HG03439 (cell line): ENCODE measurements around the gene ABRACL.

Experiments used
- ATAC-seq: cut with Tn5 transposase; IDR thresholded peaks from one replicate; pipeline ENCODE4 v1.9.1; 2021; ENCODE audit warnings: mild to moderate bottlenecking, moderate library complexity; ENCODE audit not compliant: unreplicated experiment

Gene ABRACL

GRCh38 chr6:139051396-139052060 is 23.0 kb downstream of the ABRACL start:
- no peak for ATAC-seq

GRCh38 chr6:139053382-139053781 is 24.8 kb downstream of the ABRACL start:
- ATAC-seq: no peak

- no peak for ATAC-seq
Observed at GRCh38 chr6:139054001-139054400, 25.5 kb downstream of the ABRACL start.

- ATAC-seq: no peak
Observed at GRCh38 chr6:139055709-139056108, 27.2 kb downstream of the ABRACL start.

- ATAC-seq: no peak
Observed at GRCh38 chr6:139058029-139058428, 29.5 kb downstream of the ABRACL start.

- ATAC-seq: no peak
Observed at GRCh38 chr6:139060332-139060731, 31.8 kb downstream of the ABRACL start.

- ATAC-seq: no peak
Observed at GRCh38 chr6:139062932-139063646, 34.5 kb downstream of the ABRACL start.

- ATAC-seq: no peak
Observed at GRCh38 chr6:139064981-139065665, 36.6 kb downstream of the ABRACL start.

- ATAC-seq: no peak
Observed at GRCh38 chr6:139066080-139066479, 37.5 kb downstream of the ABRACL start.

- no peak for ATAC-seq
Observed at GRCh38 chr6:139068846-139069245, 40.3 kb downstream of the ABRACL start.

- no peak for ATAC-seq
Observed at GRCh38 chr6:139073118-139073517, 44.6 kb downstream of the ABRACL start.

GRCh38 chr6:139079018-139079417 is 50.5 kb downstream of the ABRACL start:
- no peak for ATAC-seq

- no peak for ATAC-seq
Observed at GRCh38 chr6:139080255-139080920, 51.8 kb downstream of the ABRACL start.

- no peak for ATAC-seq
Observed at GRCh38 chr6:139081471-139081870, 52.9 kb downstream of the ABRACL start.

GRCh38 chr6:139082370-139082769 is 53.8 kb downstream of the ABRACL start:
- ATAC-seq: no peak

- no peak for ATAC-seq
Observed at GRCh38 chr6:139091826-139092225, 63.3 kb downstream of the ABRACL start.
